ENCODE results near the gene SEMA5A. TPM values are rescaled to one million over a fixed set of nuclear protein-coding genes. Genes with fewer than 3 reads are reported as not detected.

Gene SEMA5A
- total RNA-seq, 4 donors from 2014 or later = 2.6 to 36.5 (median 4.7) TPM

DNA sequence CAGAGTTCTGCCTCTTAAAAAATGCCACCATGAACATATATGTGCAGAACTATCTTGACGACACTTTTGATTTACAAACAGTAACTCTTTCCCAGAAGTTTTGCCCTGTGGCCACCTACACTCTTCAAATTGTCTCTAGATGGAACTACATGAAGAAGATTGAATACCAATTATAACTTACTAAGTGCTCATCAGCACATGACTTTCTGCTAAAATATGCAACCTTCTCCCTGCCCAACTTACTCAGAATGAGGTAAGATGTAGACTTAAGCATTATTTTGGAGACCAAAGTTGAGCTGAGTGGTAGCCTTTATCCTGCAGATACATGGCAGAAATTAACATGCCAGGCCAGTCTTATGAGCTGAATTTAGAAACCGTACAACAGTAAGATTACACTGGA, 105.4 kb downstream of the SEMA5A start:
- TF ChIP-seq, protein P1, sequence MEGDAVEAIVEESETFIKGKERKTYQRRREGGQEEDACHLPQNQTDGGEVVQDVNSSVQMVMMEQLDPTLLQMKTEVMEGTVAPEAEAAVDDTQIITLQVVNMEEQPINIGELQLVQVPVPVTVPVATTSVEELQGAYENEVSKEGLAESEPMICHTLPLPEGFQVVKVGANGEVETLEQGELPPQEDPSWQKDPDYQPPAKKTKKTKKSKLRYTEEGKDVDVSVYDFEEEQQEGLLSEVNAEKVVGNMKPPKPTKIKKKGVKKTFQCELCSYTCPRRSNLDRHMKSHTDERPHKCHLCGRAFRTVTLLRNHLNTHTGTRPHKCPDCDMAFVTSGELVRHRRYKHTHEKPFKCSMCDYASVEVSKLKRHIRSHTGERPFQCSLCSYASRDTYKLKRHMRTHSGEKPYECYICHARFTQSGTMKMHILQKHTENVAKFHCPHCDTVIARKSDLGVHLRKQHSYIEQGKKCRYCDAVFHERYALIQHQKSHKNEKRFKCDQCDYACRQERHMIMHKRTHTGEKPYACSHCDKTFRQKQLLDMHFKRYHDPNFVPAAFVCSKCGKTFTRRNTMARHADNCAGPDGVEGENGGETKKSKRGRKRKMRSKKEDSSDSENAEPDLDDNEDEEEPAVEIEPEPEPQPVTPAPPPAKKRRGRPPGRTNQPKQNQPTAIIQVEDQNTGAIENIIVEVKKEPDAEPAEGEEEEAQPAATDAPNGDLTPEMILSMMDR (IDR thresholded peaks at IDR 0.05; ENCODE audit: low read depth) = no peak

DNA sequence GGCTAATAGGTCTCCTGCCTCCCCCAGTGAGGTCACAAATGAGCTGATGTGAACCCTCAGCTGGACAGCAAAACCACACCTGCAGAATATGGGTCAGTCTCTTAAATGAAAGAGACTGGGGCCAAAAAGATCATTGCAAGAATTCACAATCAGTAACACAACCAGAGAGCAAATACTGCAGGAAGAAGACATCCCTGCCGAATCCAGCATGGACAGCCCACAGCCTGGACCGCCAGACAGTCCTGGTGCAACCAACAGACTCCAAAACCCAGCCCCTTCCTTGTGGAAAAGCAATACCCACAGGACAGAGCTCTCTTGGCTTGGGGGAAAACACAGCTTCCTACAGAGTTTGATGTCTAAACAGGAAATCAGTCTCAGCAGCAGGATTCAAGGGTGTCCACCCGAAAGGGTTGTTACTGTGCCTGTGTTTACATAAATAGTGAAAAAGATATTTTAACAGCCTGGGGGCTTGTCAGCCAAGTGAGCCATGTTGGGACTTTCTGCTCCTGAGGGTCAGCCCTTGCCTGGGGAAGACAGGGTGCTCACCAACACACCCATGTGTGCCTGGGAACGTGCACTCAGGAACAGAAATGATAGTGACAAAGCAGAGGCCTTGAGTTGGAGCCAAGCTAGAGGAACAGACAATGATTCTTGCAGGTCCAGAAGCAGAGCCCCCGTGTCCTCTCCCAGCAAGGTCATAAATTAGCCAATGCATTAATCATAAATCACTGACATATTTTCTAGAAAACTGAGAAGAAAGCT, 106.2 kb downstream of the SEMA5A start:
- TF ChIP-seq, protein P1 (IDR thresholded peaks at IDR 0.05; ENCODE audit: low read depth) = no peak

DNA sequence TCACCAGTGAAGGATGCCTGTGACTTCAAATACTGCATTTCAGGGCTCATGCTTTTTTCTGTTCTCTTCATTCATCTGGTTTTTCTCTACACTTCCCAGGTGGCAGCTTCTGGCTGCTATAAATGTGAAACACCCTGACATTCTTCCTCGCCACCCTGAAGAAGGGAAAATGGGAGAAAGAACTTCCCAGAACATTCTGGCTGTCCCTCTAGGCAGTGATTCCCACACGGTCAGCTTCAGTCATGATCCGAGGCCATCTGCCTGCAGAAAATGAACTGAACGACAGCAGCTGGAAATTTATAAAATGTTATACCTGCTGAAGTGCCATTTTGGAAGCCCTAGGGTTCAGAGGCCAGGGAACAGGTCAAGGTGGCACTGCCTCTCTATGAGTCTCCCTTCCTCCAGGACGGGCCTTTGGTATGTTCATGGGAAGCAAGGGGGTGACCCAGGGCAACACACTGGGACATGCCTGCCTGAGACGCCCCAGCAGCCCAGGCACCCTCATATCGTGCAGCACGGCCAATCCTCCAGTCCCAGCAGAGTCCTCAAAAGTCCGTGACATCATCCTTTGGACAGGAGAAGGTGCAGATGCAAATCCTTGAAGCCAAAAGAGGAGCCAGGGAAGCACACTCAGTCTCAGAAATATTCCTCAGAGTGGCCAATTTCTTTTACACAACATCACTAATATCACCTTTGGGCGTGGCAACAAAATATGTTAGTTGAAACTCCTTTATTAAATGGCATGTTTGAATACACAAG, 107.1 kb downstream of the SEMA5A start:
- TF ChIP-seq, protein P1 (IDR thresholded peaks at IDR 0.05; ENCODE audit: low read depth) = no peak

DNA sequence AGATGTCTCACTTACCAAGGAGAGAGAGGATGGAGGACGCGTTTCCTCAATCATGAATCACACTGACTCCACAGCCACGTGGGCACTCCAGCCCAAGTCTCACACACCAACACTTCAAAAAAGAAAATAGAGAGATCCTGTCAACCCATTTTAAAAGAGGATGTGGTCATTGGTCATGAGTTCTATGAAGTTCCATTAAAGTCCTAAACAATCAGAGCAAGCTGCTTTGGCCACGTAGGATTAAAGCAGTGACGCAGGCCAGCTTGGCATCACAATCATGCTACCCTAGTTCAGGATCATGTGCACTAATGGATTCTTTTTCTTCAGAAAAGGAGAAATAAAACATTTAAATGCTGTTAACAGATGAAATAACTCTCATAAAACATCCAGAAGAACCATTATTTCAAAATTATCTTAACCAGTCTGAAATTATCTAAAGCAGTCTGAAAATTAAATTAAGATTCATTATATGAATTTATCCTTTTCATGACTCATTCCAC, 108.1 kb downstream of the SEMA5A start:
- TF ChIP-seq, protein P1 (IDR thresholded peaks at IDR 0.05; ENCODE audit: low read depth) = no peak

DNA sequence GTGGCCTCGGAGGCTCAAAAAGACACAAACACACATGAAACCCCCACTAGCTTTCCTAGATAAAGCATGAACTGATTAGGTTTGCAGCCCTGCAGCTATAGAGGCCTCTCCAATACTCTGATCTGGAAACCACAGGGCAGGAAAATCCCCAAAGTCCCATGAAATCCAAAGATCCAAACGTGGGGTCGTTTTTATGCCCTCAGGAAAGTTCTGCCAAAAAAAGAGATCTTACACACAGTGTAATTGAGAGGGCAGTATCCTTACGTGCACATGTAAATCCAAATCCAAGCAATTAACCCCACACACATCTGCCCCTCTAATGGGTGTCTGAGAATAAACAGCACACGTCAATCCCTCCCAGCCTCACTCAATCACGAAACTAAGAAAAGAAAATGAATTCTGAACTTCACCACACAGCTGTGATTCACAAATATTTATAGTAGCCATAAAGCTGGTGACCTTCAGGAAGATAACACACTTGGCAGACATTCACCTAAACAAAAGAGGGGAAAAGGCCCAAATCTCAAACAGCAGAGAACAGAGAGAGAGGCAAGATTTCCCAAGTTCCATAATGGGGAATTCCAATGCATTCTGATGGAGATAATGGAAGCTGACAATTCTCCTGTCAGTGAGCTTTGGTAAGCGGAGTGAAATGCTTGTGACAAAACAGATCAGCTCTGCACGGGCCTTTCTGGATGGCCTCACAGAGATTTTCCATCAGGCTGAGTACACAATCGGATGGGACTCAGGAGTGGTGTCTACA, 114.2 kb downstream of the SEMA5A start:
- TF ChIP-seq, protein P1 (IDR thresholded peaks at IDR 0.05; ENCODE audit: low read depth) = no peak

DNA sequence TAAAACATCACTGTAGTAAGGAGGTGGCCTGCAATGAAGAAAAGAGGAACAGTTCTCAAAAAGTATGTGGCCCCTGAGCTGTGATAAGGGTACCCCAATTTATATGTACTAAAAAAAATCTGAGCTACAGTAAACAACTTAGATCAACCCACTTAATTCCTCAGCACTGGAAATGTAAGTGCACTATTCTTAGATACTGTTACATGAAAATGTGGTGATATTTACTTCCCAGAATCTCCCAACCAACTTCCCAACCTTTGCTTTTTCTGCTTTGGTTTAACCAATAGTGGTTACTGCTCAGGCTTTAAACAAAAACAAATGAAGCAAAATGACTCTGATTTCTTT, 114.8 kb downstream of the SEMA5A start:
- TF ChIP-seq, protein P1 (IDR thresholded peaks at IDR 0.05; ENCODE audit: low read depth) = no peak

DNA sequence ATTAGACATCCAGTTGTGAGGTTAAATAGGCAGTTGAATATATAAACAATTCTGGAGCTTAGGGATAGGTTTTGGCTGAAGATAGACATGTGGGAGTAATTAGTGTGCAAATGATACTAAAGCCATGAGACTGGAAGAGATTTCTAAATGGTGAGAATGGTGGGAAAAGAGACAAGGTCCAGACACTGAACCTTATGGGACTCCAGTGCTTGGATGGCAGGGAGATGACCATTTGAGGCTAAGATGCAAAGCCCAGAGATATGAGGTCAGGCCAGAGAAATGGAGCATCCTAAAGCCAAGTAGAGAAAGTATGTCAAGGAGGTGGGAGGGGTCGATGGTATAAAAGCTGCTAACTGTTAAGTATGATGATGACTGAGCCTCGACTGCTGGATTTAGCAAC, 115.6 kb downstream of the SEMA5A start:
- TF ChIP-seq, protein P1 (IDR thresholded peaks at IDR 0.05; ENCODE audit: low read depth) = no peak
